Measurements from ENCODE around the gene OTUD3.

DNA sequence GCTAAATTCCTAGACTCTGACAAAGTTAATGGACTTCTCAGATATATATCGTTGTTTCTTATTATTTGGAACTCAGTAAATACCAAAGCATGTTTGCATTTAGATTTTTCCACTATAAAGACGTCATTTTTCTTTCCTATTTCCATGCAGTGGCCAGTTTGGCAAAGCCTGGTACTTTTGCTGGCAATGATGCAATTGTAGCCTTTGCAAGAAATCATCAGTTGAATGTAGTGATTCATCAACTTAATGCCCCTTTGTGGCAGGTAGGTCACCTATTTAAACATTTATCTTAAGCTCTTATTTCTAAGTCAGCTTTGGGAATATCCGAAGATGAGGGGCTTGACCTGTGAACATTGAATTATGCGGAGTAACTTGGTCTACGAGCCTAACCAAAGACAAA is 12.0 kb downstream of the OTUD3 start:
- TF ChIP-seq POLR2AphosphoS5 (IDR thresholded peaks at IDR 0.05; ENCODE audit: low read depth, low read length) = no peak
- TF ChIP-seq POLR2A (IDR thresholded peaks at IDR 0.05; ENCODE audit: low read depth, low read length) = no peak
- TF ChIP-seq TAF1 (IDR thresholded peaks at IDR 0.05; ENCODE audit: low read depth, low read length) = no peak
- no peak for TF ChIP-seq SPI1 (IDR thresholded peaks at IDR 0.05; ENCODE audit: low read depth, low read length)
- no peak for TF ChIP-seq POU2F2 (IDR thresholded peaks at IDR 0.05; ENCODE audit: low read depth, low read length)
- no peak for TF ChIP-seq PAX5 (IDR thresholded peaks at IDR 0.05; ENCODE audit: insufficient read depth, low read length, severe bottlenecking)

All from GM12891 (cell line).